Fibroblast of pulmonary artery (primary cell): ENCODE data around the gene SLPI.

Experiments
- DNase-seq: peaks from one replicate; pipeline ENCODE4 v3.0.0-alpha.2; 2010; ENCODE audit warnings: low read depth
- H3K4me3 ChIP-seq: replicated peaks from 2 replicates; pipeline ENCODE4 v1.5.1; 2011; ENCODE audit warnings: low read depth, mild to moderate bottlenecking, control low read depth, low read length, moderate library complexity
- CTCF ChIP-seq: IDR thresholded peaks from 2 replicates; pipeline ENCODE4 v1.5.1; 2011; ENCODE audit warnings: mild to moderate bottlenecking, control low read depth, low read length, inconsistent platforms; ENCODE audit errors: missing control alignments

The SLPI gene

GRCh38 chr20:45258259-45258658 is 3.9 kb upstream of the SLPI start:
- no peak for DNase-seq
- TF ChIP-seq CTCF: no peak
- no peak overlapping the region for H3K4me3 ChIP-seq

- no peak overlapping the region for H3K4me3 ChIP-seq
- DNase-seq: no peak
- no peak for TF ChIP-seq CTCF
Observed at GRCh38 chr20:45257711-45258110, 3.3 kb upstream of the SLPI start.

GRCh38 chr20:45257161-45257560 is 2.8 kb upstream of the SLPI start:
- H3K4me3 ChIP-seq: no peak overlapping the region
- TF ChIP-seq CTCF: no peak
- no peak for DNase-seq

GRCh38 chr20:45253261-45253660 is 1.1 kb downstream of the SLPI start:
- H3K4me3 ChIP-seq: no peak overlapping the region
- TF ChIP-seq CTCF: no peak
- no peak for DNase-seq

- DNase-seq: no peak
- H3K4me3 ChIP-seq: no peak overlapping the region
- TF ChIP-seq CTCF: no peak
Observed at GRCh38 chr20:45251884-45252560, 2.3 kb downstream of the SLPI start.

GRCh38 chr20:45248609-45249008 is 5.8 kb downstream of the SLPI start:
- TF ChIP-seq CTCF: no peak
- H3K4me3 ChIP-seq: no peak overlapping the region
- DNase-seq: no peak

- H3K4me3 ChIP-seq: no peak overlapping the region
- no peak for DNase-seq
- no peak for TF ChIP-seq CTCF
Observed at GRCh38 chr20:45247865-45248264, 6.5 kb downstream of the SLPI start.
